GM12874 (cell line): ENCODE measurements around the gene MAGI1.

Experiments used
- TF ChIP-seq, protein P1 (sequence below): IDR thresholded peaks from 2 replicates; pipeline ENCODE4 v1.5.1; 2011; ENCODE audit warnings: low read depth, mild to moderate bottlenecking, control low read depth, low read length, moderate library complexity; ENCODE audit not compliant: insufficient read depth

The MAGI1 gene

DNA sequence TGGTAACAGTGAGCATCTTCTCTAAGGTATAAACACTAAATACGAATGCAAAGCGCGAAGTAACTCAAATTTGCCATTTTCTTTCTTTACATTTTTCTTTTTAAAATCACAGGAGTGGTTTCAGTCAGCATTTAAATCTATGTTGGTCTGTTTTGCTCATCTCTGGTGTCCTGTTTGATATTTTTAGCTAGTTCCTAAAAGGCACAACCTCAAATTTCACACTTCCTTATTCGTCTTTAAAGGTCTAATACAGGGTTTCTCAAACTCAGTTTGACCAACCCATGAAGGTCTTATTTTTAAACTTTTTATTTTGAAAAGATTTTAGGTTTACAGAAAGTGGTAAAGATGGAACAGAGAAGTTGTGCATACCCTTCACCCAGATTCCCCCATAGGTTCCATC is 201.1 kb downstream of the MAGI1 start:
- TF ChIP-seq, protein P1, sequence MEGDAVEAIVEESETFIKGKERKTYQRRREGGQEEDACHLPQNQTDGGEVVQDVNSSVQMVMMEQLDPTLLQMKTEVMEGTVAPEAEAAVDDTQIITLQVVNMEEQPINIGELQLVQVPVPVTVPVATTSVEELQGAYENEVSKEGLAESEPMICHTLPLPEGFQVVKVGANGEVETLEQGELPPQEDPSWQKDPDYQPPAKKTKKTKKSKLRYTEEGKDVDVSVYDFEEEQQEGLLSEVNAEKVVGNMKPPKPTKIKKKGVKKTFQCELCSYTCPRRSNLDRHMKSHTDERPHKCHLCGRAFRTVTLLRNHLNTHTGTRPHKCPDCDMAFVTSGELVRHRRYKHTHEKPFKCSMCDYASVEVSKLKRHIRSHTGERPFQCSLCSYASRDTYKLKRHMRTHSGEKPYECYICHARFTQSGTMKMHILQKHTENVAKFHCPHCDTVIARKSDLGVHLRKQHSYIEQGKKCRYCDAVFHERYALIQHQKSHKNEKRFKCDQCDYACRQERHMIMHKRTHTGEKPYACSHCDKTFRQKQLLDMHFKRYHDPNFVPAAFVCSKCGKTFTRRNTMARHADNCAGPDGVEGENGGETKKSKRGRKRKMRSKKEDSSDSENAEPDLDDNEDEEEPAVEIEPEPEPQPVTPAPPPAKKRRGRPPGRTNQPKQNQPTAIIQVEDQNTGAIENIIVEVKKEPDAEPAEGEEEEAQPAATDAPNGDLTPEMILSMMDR: no peak

DNA sequence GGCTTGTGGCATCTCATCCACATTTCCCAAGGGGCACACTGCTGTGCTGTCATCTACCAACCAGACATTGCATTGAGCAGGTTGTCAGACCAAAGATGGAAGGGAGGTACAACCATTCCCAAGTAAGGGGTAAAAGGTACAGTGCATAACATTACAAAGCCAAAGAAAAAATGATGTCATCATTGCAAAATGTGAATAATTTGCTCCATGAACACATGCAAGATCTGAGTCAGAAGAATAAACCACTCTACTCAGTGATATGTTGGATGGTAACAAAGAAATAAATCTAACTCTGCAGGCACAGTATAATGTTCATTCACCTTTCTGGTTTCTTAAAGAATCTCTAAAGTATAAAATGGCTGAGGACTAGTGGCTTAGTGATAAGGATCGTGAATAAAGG is 202.7 kb downstream of the MAGI1 start:
- TF ChIP-seq, protein P1: no peak

DNA sequence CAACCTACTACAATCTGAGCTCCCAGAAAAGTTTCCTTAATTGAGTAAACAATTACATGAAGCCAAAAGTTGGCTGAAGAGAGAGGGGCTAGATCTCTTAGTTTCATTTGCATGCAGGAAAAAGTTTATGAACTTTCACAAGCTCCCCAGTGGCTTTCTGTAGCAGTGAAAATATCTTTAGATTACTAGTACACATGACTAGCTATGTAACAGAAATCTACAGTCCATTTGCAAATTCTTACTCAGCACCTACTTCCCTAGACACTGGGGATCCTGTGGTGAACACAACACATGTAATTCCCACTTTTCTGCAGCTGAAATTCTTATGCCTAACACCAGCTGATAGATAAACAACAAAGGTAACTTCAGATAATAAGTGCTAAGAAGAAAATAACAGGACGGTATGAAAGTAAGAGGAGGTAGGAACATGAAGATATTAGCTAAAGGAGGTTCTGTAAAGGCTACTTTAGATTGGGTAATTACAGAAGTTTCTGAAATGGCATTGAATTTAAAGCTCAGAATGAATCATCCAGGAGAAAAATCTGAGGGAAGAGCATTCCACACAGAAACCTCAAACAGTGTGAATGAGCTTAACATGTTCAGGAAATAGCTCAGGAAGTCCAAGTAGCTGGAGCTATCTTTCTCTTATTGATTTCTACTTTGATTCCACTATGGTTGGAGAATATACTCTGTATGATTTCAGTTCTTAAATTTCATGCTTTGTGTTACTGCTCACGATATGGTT is 204.8 kb downstream of the MAGI1 start:
- TF ChIP-seq, protein P1: no peak

DNA sequence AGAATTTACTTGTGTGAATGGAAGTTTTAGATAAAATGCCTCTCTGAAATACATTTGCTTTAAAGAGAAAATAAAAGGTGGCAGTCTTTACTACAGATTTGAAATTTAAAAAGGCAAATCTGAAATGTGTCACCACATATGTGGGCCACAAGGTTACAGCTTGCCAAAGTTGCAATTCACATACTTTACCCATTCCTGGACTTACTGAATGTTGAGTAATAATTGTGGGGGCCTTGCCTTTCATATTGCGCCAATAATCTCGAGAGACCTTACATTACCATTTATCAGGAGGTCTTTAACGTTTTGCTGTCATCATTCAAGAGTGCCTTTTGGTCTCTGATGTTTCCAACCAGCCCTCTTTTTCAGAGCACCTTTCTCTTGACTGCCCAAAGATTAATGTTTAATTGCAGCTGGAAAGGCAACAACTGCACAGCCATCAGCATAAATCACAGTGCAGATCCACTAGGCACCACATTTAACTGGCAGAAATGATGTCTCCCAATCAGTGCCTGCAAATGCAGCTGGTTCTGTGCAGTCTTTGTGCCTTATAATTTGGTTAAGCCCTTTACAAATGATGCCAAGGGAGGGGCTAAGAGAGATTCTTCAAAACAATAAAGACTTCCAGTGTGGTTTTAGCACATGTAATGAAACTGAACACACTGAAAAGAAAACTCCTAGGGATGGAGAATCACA is 206.8 kb downstream of the MAGI1 start:
- TF ChIP-seq, protein P1: no peak

DNA sequence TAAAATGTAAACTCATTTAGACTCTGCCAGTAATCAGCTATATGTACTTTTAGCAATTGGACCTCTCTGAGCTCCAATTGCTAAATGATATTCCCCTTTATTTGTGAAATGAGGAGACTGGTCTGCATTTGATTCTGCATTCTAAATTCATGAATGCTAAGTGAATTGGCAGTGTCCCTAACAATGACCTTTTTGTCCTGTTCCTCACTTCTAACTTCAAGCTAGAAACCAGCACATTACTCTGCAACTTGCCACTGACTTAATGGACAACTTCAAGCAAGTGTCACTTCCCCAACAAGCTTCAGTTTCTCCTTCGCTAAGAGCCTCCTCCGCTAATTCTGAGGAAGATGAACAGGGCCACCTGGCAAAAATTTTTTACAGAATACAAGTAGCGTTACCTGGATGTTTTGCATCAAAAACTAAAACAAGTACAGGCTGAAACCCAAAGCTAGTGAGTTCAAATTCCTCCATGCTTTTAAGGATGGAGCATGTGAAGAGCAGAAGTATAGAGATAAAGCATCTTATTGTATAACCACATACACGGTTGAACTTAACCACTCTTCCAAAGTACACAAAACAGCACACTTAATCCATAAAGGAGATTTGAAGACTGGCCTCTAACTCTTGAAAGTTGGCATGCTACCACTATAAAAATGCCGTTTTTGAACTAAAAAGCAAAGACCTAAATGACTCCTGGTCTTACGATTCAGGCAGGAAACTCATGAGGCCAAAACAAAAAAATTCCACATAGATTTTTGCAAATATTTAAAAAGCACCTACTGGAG is 207.6 kb downstream of the MAGI1 start:
- TF ChIP-seq, protein P1: no peak

DNA sequence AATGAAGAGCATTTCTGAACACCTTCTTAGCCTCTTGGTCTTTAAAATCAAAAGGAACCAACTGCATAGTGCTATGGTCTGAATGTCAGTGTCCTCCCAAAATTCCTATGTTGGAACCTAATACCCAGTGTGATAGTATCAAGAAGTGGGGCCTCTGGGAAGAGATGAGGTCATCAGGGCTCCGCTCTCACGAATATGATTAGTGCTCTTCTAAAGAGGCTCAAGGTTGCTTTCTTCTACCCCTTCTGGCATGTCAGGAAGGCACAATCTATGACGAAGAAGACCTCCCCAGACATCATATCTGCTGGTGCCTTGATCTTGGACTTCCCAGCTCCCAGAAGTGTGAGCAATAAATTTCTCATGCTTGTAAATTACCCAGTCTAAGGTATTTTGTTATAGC is 209.5 kb downstream of the MAGI1 start:
- TF ChIP-seq, protein P1: no peak

DNA sequence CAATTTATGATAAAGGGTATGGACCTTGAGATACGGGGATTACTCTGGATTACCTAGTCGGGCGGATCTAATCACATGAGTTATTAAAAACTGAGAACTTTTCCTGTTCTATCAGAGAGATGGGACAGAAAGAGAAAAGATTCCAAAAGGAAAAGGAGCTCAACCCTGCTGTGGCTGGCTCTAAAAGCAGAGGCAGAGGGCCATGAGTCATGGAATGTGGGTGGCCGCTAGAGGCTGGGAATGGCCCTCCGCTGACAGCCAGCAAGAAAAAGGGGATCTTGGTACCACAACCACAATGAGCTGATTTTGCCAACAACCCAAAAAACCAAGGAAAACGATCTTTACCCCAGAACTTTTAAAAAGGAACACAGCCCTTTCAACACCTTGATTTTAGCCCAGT is 210.0 kb downstream of the MAGI1 start:
- TF ChIP-seq, protein P1: no peak
